ENCODE results near the gene CDX1. TPM values are rescaled to one million over a fixed set of nuclear protein-coding genes. Genes with fewer than 3 reads are reported as not detected.

CDX1 gene
- total and polyA plus RNA-seq, 4 experiments from 2014 or later: not detected

GRCh38 chr5:150166037-150166649, 435 bp upstream of the CDX1 start:
- H3K4me3 Mint-ChIP-seq: no peak overlapping the region
- POLR2A ChIA-PET (ENCODE audit: partially characterized antibody): no interaction called here

GRCh38 chr5:150167512-150167850, 903 bp downstream of the CDX1 start:
- ChIA-PET POLR2A (ENCODE audit: partially characterized antibody) (no interaction called here), CTCF (ENCODE audit: partially characterized antibody) (no interaction called here)
- no peak overlapping the region for H3K4me3 Mint-ChIP-seq
- H3K4me1 Mint-ChIP-seq: no peaks in the 10 kb centered on the region
- Histone ChIP-seq H3K27me3 (ENCODE audit: insufficient read depth, low read length) (no peaks in the 10 kb centered on the region), H3K27ac (ENCODE audit: low read depth, low read length) (no peak overlapping the region), H3K9me3 (ENCODE audit: control insufficient read depth in 1 of 2, low read length in 2 of 2) (no peaks in the 10 kb centered on the region), H3K36me3 (ENCODE audit: insufficient read depth, low read length) (no peaks in the 10 kb centered on the region), H3K4me3 (ENCODE audit: low read length in 2 of 2) (no peak overlapping the region), H3K4me1 (ENCODE audit: insufficient read depth, low read length) (no peaks in the 10 kb centered on the region)
- DNase-seq: no peak
- H3K9me3 Mint-ChIP-seq: no peaks in the 10 kb centered on the region
- no peak overlapping the region for H3K27ac Mint-ChIP-seq
- intact Hi-C loops (cut with micrococcal nuclease): no loop called here
- H3K36me3 Mint-ChIP-seq: no peaks in the 10 kb centered on the region
- H3K27me3 Mint-ChIP-seq: peaks cover 31 to 37% of the 10 kb centered on the region in 2 donors

More at GRCh38 chr5:150166037-150166649, 435 bp upstream of the CDX1 start:
- Histone ChIP-seq H3K9me3 (ENCODE audit: control insufficient read depth in 1 of 2, low read length in 2 of 2) (no peaks in the 10 kb centered on the region), H3K27ac (ENCODE audit: low read depth, low read length) (no peak overlapping the region), H3K27me3 (ENCODE audit: insufficient read depth, low read length) (no peaks in the 10 kb centered on the region), H3K36me3 (ENCODE audit: insufficient read depth, low read length) (no peaks in the 10 kb centered on the region), H3K4me3 (ENCODE audit: low read length in 2 of 2) (no peak overlapping the region), H3K4me1 (ENCODE audit: insufficient read depth, low read length) (no peaks in the 10 kb centered on the region)
- H3K27ac Mint-ChIP-seq: no peak overlapping the region
- no peak for DNase-seq
- no peaks in the 10 kb centered on the region for H3K9me3 Mint-ChIP-seq
- intact Hi-C loops (cut with micrococcal nuclease): no loop called here
- no peaks in the 10 kb centered on the region for H3K4me1 Mint-ChIP-seq
- H3K27me3 Mint-ChIP-seq: peaks cover 27 to 32% of the 10 kb centered on the region in 2 donors
- H3K36me3 Mint-ChIP-seq: no peaks in the 10 kb centered on the region
- CTCF ChIA-PET (ENCODE audit: partially characterized antibody): no interaction called here

DNA sequence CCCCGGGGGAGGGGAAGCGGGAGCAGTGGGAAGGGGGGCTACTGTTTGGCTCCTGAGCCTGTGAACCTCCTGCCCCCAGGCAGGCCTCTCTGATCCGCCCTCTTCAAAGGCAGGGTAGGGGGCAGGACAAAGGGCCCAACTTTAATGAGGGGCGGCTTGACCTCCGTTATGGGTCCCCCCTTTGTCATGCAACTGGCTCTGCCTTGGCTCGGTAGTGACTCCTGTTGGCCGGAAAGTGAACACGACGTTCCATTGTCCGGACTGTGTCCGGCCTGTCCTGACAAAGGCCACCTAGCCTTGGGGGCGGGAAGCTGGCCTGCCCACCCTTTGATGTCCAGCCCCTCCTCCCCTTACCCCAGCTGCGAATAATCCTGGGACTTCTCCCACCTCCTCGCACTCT, 1.3 kb downstream of the CDX1 start:
- Mint-ChIP-seq H3K36me3 (no peaks in the 10 kb centered on the region), H3K27me3 (peaks cover 31 to 37% of the 10 kb centered on the region in 2 donors), H3K9me3 (no peaks in the 10 kb centered on the region), H3K4me1 (no peaks in the 10 kb centered on the region), H3K27ac (no peak overlapping the region), H3K4me3 (no peak overlapping the region)
- H3K4me3 ChIP-seq (ENCODE audit: low read length in 2 of 2): no peak overlapping the region
- CTCF ChIA-PET (ENCODE audit: partially characterized antibody): no interaction called here
- no peak for DNase-seq
- POLR2A ChIA-PET (ENCODE audit: partially characterized antibody): no interaction called here
- no peaks in the 10 kb centered on the region for H3K4me1 ChIP-seq (ENCODE audit: insufficient read depth, low read length)
- H3K27me3 ChIP-seq (ENCODE audit: insufficient read depth, low read length): no peaks in the 10 kb centered on the region
- no peaks in the 10 kb centered on the region for H3K9me3 ChIP-seq (ENCODE audit: control insufficient read depth in 1 of 2, low read length in 2 of 2)
- H3K36me3 ChIP-seq (ENCODE audit: insufficient read depth, low read length): no peaks in the 10 kb centered on the region
- intact Hi-C loops (cut with micrococcal nuclease): no loop called here
- H3K27ac ChIP-seq (ENCODE audit: low read depth, low read length): no peak overlapping the region

- ChIA-PET CTCF (ENCODE audit: partially characterized antibody) (no interaction called here), POLR2A (ENCODE audit: partially characterized antibody) (no interaction called here)
- H3K4me1 Mint-ChIP-seq: no peaks in the 10 kb centered on the region
- no peak overlapping the region for H3K27ac Mint-ChIP-seq
- H3K4me1 ChIP-seq (ENCODE audit: insufficient read depth, low read length): no peaks in the 10 kb centered on the region
- no peaks in the 10 kb centered on the region for H3K9me3 ChIP-seq (ENCODE audit: control insufficient read depth in 1 of 2, low read length in 2 of 2)
- DNase-seq: no peak
- H3K27me3 ChIP-seq (ENCODE audit: insufficient read depth, low read length): no peaks in the 10 kb centered on the region
- H3K27ac ChIP-seq (ENCODE audit: low read depth, low read length): no peak overlapping the region
- no peaks in the 10 kb centered on the region for H3K36me3 ChIP-seq (ENCODE audit: insufficient read depth, low read length)
- H3K4me3 Mint-ChIP-seq: no peak overlapping the region
- no peaks in the 10 kb centered on the region for H3K36me3 Mint-ChIP-seq
- intact Hi-C loops (cut with micrococcal nuclease): no loop called here
- H3K4me3 ChIP-seq (ENCODE audit: low read length in 2 of 2): no peak overlapping the region
- H3K9me3 Mint-ChIP-seq: no peaks in the 10 kb centered on the region
- H3K27me3 Mint-ChIP-seq: peaks cover 37 to 41% of the 10 kb centered on the region in 2 donors
Observed at GRCh38 chr5:150168864-150169263, 2.3 kb downstream of the CDX1 start.

- H3K9me3 ChIP-seq (ENCODE audit: control insufficient read depth in 1 of 2, low read length in 2 of 2): no peaks in the 10 kb centered on the region
- H3K4me3 Mint-ChIP-seq: no peak overlapping the region
- H3K27me3 Mint-ChIP-seq: peaks cover 31 to 33% of the 10 kb centered on the region in 2 donors
- H3K9me3 Mint-ChIP-seq: no peaks in the 10 kb centered on the region
- DNase-seq: no peak
- H3K4me1 ChIP-seq (ENCODE audit: insufficient read depth, low read length): no peaks in the 10 kb centered on the region
- no peak overlapping the region for H3K27ac Mint-ChIP-seq
- no peaks in the 10 kb centered on the region for H3K36me3 ChIP-seq (ENCODE audit: insufficient read depth, low read length)
- POLR2A ChIA-PET (ENCODE audit: partially characterized antibody): no interaction called here
- H3K4me3 ChIP-seq (ENCODE audit: low read length in 2 of 2): no peak overlapping the region
- no peak overlapping the region for H3K27ac ChIP-seq (ENCODE audit: low read depth, low read length)
- intact Hi-C loops (cut with micrococcal nuclease): no loop called here
- CTCF ChIA-PET (ENCODE audit: partially characterized antibody): interaction anchor here (1.2 kb wide), 1 partner anchor 10 kb away, joined by 3 read pairs; no protein-coding TSS in a partner anchor
- H3K36me3 Mint-ChIP-seq: no peaks in the 10 kb centered on the region
- no peaks in the 10 kb centered on the region for H3K27me3 ChIP-seq (ENCODE audit: insufficient read depth, low read length)
- H3K4me1 Mint-ChIP-seq: no peaks in the 10 kb centered on the region
Observed at GRCh38 chr5:150172145-150172544, 5.6 kb downstream of the CDX1 start.

GRCh38 chr5:150172556-150172955, 6.0 kb downstream of the CDX1 start:
- H3K4me3 ChIP-seq (ENCODE audit: low read length in 2 of 2): no peak overlapping the region
- no peaks in the 10 kb centered on the region for H3K27me3 ChIP-seq (ENCODE audit: insufficient read depth, low read length)
- ChIA-PET CTCF (ENCODE audit: partially characterized antibody) (interaction anchor here (1.2 kb wide), 1 partner anchor 11 kb away, joined by 3 read pairs; no protein-coding TSS in a partner anchor), POLR2A (ENCODE audit: partially characterized antibody) (no interaction called here)
- no peak overlapping the region for H3K4me3 Mint-ChIP-seq
- H3K4me1 ChIP-seq (ENCODE audit: insufficient read depth, low read length): no peaks in the 10 kb centered on the region
- H3K27ac Mint-ChIP-seq: no peak overlapping the region
- H3K36me3 ChIP-seq (ENCODE audit: insufficient read depth, low read length): no peaks in the 10 kb centered on the region
- H3K27me3 Mint-ChIP-seq: peaks cover 28 to 30% of the 10 kb centered on the region in 2 donors
- H3K9me3 Mint-ChIP-seq: no peaks in the 10 kb centered on the region
- no peaks in the 10 kb centered on the region for H3K4me1 Mint-ChIP-seq
- DNase-seq: no peak
- intact Hi-C loops (cut with micrococcal nuclease): no loop called here
- no peak overlapping the region for H3K27ac ChIP-seq (ENCODE audit: low read depth, low read length)
- H3K36me3 Mint-ChIP-seq: no peaks in the 10 kb centered on the region
- no peaks in the 10 kb centered on the region for H3K9me3 ChIP-seq (ENCODE audit: control insufficient read depth in 1 of 2, low read length in 2 of 2)

DNA sequence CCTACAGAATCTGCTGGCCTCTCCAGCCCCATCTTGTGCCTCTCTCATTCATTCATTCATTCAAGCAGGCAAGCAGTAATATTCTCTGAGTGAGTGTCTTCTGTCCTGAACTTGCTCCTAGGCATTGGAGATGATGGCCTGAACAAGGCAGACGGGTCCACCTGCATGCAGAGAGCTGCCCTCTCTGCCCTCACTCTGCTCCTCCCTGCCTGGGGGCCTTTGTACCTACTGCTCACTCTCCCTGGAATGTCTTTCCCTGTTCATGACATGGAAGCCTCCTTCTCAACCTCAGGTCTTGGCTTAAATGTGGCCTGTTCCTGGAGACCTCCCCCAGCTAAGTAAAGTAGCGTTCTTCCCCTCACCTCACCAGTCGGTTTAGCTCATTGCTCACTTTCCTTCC, 6.6 kb downstream of the CDX1 start:
- peaks cover 25 to 26% of the 10 kb centered on the region in 2 donors for H3K27me3 Mint-ChIP-seq
- H3K4me1 Mint-ChIP-seq: no peaks in the 10 kb centered on the region
- no peak overlapping the region for H3K4me3 Mint-ChIP-seq
- Histone ChIP-seq H3K4me3 (ENCODE audit: low read length in 2 of 2) (no peak overlapping the region), H3K36me3 (ENCODE audit: insufficient read depth, low read length) (no peaks in the 10 kb centered on the region), H3K9me3 (ENCODE audit: control insufficient read depth in 1 of 2, low read length in 2 of 2) (no peaks in the 10 kb centered on the region), H3K27ac (ENCODE audit: low read depth, low read length) (no peak overlapping the region), H3K4me1 (ENCODE audit: insufficient read depth, low read length) (no peaks in the 10 kb centered on the region), H3K27me3 (ENCODE audit: insufficient read depth, low read length) (no peaks in the 10 kb centered on the region)
- intact Hi-C loops (cut with micrococcal nuclease): no loop called here
- no peak overlapping the region for H3K27ac Mint-ChIP-seq
- H3K36me3 Mint-ChIP-seq: no peaks in the 10 kb centered on the region
- CTCF ChIA-PET (ENCODE audit: partially characterized antibody): interaction anchor here (1.2 kb wide), 1 partner anchor 11 kb away, joined by 3 read pairs; no protein-coding TSS in a partner anchor
- DNase-seq: no peak
- POLR2A ChIA-PET (ENCODE audit: partially characterized antibody): no interaction called here
- no peaks in the 10 kb centered on the region for H3K9me3 Mint-ChIP-seq

DNA sequence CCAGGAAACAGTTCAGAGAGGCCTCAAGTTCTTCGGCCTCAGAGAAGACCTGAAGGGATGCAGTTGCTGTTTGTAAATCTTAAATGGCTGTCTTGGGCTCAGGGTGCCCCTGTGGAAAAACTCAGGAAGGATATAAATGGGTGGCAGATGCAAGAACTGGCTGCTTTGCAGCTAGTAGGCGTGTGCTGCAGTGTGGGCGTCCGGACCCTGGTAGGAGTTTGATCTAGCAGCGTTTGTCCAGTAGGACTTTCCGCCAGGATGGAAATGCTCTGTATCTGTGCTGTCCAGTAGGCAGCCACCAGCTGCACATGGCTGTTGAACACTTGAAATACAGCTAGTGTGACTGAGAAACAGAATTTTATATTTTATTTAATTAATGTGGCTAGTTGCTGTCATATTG, 7.7 kb downstream of the CDX1 start:
- no peaks in the 10 kb centered on the region for H3K4me1 ChIP-seq (ENCODE audit: insufficient read depth, low read length)
- H3K9me3 ChIP-seq (ENCODE audit: control insufficient read depth in 1 of 2, low read length in 2 of 2): no peaks in the 10 kb centered on the region
- H3K27me3 Mint-ChIP-seq: peaks cover 15 to 26% of the 10 kb centered on the region in 2 donors
- ChIA-PET POLR2A (ENCODE audit: partially characterized antibody) (no interaction called here), CTCF (ENCODE audit: partially characterized antibody) (interaction anchor here (1.3 kb wide), 1 partner anchor 16 kb away, joined by 5 read pairs; no protein-coding TSS in a partner anchor)
- H3K27ac ChIP-seq (ENCODE audit: low read depth, low read length): no peak overlapping the region
- DNase-seq: no peak
- no peak overlapping the region for H3K4me3 Mint-ChIP-seq
- H3K36me3 Mint-ChIP-seq: no peaks in the 10 kb centered on the region
- H3K27ac Mint-ChIP-seq: no peak overlapping the region
- H3K36me3 ChIP-seq (ENCODE audit: insufficient read depth, low read length): no peaks in the 10 kb centered on the region
- no peaks in the 10 kb centered on the region for H3K4me1 Mint-ChIP-seq
- H3K4me3 ChIP-seq (ENCODE audit: low read length in 2 of 2): no peak overlapping the region
- intact Hi-C loops (cut with micrococcal nuclease): no loop called here
- H3K27me3 ChIP-seq (ENCODE audit: insufficient read depth, low read length): no peaks in the 10 kb centered on the region
- H3K9me3 Mint-ChIP-seq: no peaks in the 10 kb centered on the region
